ENCODE results near the gene ZDHHC5. TPM values are rescaled to one million over a fixed set of nuclear protein-coding genes. Genes with fewer than 3 reads are reported as not detected.
A peak's percentile ranks its signal among the peaks of the same experiment; 100 is the strongest.

The ZDHHC5 gene
- total and polyA plus RNA-seq, 2 of the 13 experiments (the other 11 are each of a cell fraction or from before 2014, with no cell fraction given) = 26.6 to 34.0 TPM

DNA sequence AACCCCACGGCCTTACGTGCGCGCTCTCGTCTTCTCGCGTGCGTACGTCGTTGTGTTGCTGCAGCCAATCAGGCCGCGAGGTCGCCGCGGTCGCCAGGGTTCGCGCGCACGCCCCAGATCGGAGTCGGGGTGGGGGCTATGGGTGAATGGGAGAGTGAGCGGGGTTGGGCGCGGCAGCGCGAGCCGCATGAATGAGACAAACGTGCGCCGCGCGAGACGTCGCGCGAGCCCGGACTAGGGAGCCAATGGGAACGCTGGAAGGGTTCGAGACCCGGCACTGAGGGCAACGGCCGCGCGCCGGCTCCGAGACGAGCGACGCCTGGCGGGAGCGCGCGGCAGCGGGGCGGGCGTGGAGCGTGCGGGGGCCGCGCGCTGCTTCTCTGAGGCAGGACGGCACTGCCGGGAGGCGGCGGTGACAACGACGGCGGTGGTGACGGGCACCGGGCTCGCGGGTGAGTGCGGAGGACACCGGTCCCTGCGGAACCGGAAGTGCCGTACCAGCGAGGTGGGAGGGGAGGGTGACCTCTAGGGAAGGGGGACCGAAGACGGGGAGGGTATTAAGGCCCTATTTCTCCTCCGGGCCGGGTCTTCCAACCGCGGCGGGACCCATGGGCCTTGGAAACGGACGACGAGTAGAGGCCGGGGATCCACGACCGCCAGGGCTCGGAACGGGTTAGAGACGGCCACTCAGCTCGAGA, at the start of gene ZDHHC5 (continued):
- TF ChIP-seq ZNF33B (CRISPR knock-in tag; IDR thresholded peaks at IDR 0.05) (no peak), IKZF1 (IDR thresholded peaks at IDR 0.05) (no peak), SIN3A (IDR thresholded peaks at IDR 0.05; ENCODE audit: borderline replicate concordance, low read depth, low read length) (no peak; the same call in 1 of the 2 replicates), XBP1 (CRISPR knock-in tag; IDR thresholded peaks at IDR 0.05) (no peak), KMT2B (CRISPR knock-in tag; IDR thresholded peaks at IDR 0.05) (peak; percentile 87), RXRA (CRISPR knock-in tag; IDR thresholded peaks at IDR 0.05) (0 out of 2 replicates have a peak, but pooled peaks have one; percentile 26), EED (CRISPR knock-in tag; IDR thresholded peaks at IDR 0.05) (peak; percentile 46; the same call in 1 of the 2 replicates), ZNF563 (CRISPR knock-in tag; IDR thresholded peaks at IDR 0.05) (peak; percentile 21; the same call in 1 of the 2 replicates), ZNF883 (CRISPR knock-in tag; IDR thresholded peaks at IDR 0.05; ENCODE audit: not compliant biosample characterization) (peak; percentile 85), ZNF253 (CRISPR knock-in tag; IDR thresholded peaks at IDR 0.05; ENCODE audit: borderline replicate concordance) (0 out of 2 replicates have a peak, but pooled peaks have one; percentile 50), REST (IDR thresholded peaks at IDR 0.05; ENCODE audit: borderline replicate concordance in 1 of 2, low read depth in 1 of 2, low read length in 2 of 2) (peak in 1 of 2 experiments; percentile 35; a peak in 1 of 4 replicates), ZSCAN31 (CRISPR knock-in tag; IDR thresholded peaks at IDR 0.05; ENCODE audit: low read depth) (peak; percentile 67), ZNF263 (CRISPR knock-in tag; IDR thresholded peaks at IDR 0.05) (no peak), SP5 (CRISPR knock-in tag; IDR thresholded peaks at IDR 0.05; ENCODE audit: borderline replicate concordance, low read depth) (no peak), HIVEP1 (CRISPR knock-in tag; IDR thresholded peaks at IDR 0.05) (no peak), ZNF207 (IDR thresholded peaks at IDR 0.05; ENCODE audit: borderline replicate concordance) (no peak), SUZ12 (IDR thresholded peaks at IDR 0.05; ENCODE audit: low read depth, low read length) (no peak)
- TF ChIP-seq, protein P1, sequence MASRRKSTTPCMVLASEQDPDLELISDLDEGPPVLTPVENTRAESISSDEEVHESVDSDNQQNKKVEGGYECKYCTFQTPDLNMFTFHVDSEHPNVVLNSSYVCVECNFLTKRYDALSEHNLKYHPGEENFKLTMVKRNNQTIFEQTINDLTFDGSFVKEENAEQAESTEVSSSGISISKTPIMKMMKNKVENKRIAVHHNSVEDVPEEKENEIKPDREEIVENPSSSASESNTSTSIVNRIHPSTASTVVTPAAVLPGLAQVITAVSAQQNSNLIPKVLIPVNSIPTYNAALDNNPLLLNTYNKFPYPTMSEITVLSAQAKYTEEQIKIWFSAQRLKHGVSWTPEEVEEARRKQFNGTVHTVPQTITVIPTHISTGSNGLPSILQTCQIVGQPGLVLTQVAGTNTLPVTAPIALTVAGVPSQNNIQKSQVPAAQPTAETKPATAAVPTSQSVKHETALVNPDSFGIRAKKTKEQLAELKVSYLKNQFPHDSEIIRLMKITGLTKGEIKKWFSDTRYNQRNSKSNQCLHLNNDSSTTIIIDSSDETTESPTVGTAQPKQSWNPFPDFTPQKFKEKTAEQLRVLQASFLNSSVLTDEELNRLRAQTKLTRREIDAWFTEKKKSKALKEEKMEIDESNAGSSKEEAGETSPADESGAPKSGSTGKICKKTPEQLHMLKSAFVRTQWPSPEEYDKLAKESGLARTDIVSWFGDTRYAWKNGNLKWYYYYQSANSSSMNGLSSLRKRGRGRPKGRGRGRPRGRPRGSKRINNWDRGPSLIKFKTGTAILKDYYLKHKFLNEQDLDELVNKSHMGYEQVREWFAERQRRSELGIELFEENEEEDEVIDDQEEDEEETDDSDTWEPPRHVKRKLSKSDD (CRISPR knock-in tag; IDR thresholded peaks at IDR 0.05; ENCODE audit: low read depth) = peak; percentile 55; the same call in 1 of the 2 replicates
- TF ChIP-seq, protein P2, sequence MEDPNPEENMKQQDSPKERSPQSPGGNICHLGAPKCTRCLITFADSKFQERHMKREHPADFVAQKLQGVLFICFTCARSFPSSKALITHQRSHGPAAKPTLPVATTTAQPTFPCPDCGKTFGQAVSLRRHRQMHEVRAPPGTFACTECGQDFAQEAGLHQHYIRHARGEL (CRISPR knock-in tag; IDR thresholded peaks at IDR 0.05) = no peak
- TF ChIP-seq, protein P3, sequence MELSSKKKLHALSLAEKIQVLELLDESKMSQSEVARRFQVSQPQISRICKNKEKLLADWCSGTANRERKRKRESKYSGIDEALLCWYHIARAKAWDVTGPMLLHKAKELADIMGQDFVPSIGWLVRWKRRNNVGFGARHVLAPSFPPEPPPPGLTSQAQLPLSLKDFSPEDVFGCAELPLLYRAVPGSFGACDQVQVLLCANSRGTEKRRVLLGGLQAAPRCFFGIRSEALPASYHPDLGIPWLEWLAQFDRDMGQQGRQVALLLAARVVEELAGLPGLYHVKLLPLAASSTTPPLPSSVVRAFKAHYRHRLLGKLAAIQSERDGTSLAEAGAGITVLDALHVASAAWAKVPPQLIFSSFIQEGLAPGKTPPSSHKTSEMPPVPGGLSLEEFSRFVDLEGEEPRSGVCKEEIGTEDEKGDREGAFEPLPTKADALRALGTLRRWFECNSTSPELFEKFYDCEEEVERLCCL (CRISPR knock-in tag; IDR thresholded peaks at IDR 0.05; ENCODE audit: borderline replicate concordance) = no peak
